NB4 (cell line): Measurements from ENCODE around the gene AXIN1.
"Not testable (repeated sequence)": the region's sequence is repeated elsewhere in the genome, so short reads cannot be mapped to it uniquely, and the experiment has no call there.

ENCODE experiments used
- DNase-seq: peaks from one replicate; pipeline ENCODE4 v3.0.0; 2010; ENCODE audit warnings: low read depth
- H3K4me3 ChIP-seq: one replicate; pipeline ENCODE4 v1.5.1; 2011; ENCODE audit warnings: mild to moderate bottlenecking, low read depth, low read length, moderate library complexity
- MAX ChIP-seq: IDR thresholded peaks from 2 replicates; pipeline ENCODE4 v1.6.1; 2011; ENCODE audit warnings: low read depth, low read length
- MYC ChIP-seq: IDR thresholded peaks from 2 replicates; pipeline ENCODE4 v1.6.1; 2011; ENCODE audit warnings: low read depth, low read length
- POLR2A ChIP-seq: IDR thresholded peaks from 2 replicates; pipeline ENCODE4 v1.6.1; 2011; ENCODE audit warnings: mild to moderate bottlenecking; ENCODE audit not compliant: insufficient read length; ENCODE audit errors: extremely low read depth
- TF ChIP-seq, protein P1 (sequence below): IDR thresholded peaks from one replicate; pipeline ENCODE4 v1.5.1; 2012; ENCODE audit warnings: low read depth, low read length

The AXIN1 gene

GRCh38 chr16:263182-263774 lies 89.2 kb downstream of the AXIN1 start:
- H3K4me3 ChIP-seq: no peak overlapping the region
- no peak for DNase-seq
- TF ChIP-seq, protein P1, sequence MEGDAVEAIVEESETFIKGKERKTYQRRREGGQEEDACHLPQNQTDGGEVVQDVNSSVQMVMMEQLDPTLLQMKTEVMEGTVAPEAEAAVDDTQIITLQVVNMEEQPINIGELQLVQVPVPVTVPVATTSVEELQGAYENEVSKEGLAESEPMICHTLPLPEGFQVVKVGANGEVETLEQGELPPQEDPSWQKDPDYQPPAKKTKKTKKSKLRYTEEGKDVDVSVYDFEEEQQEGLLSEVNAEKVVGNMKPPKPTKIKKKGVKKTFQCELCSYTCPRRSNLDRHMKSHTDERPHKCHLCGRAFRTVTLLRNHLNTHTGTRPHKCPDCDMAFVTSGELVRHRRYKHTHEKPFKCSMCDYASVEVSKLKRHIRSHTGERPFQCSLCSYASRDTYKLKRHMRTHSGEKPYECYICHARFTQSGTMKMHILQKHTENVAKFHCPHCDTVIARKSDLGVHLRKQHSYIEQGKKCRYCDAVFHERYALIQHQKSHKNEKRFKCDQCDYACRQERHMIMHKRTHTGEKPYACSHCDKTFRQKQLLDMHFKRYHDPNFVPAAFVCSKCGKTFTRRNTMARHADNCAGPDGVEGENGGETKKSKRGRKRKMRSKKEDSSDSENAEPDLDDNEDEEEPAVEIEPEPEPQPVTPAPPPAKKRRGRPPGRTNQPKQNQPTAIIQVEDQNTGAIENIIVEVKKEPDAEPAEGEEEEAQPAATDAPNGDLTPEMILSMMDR: no peak
- TF ChIP-seq MYC (no peak), POLR2A (no peak), MAX (no peak)

- TF ChIP-seq MAX (no peak), POLR2A (no peak), MYC (no peak)
- TF ChIP-seq, protein P1: no peak
- no peak for DNase-seq
- no peak overlapping the region for H3K4me3 ChIP-seq
These were observed 90.3 kb downstream of the AXIN1 start for GRCh38 chr16:262121-262745.

DNA sequence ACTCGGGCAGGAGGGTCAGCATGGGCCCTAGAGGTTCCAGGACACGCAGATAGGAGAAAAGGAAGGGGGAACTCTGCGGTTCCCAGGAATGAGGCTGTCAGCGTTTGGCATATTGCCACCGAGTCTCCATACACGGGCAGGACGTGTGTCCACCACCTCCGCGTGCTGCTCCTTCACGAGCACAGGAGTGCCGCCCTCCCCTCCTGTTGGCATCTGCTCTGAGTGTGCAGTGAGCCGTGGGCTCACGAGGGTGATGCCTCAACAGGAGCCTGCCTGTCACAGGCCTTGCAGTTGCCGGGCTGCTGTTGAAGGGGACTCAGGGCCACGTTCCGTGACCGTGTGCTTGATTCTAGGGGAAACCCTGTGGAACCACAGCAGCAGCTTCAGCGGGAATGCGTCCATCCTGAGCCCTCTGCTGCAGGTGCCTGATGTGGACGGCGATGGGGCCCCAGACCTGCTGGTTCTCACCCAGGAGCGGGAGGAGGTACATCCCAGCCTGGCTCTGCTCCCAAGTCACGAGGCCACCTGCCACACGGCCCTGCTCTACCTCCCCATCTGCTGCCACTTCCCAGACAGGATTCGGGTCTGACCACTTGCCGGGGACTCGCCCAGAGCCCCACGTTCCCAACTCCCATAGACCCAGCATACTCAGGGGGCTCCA lies 91.4 kb downstream of the AXIN1 start:
- no peak overlapping the region for H3K4me3 ChIP-seq
- no peak for TF ChIP-seq POLR2A
- TF ChIP-seq MAX: no peak
- TF ChIP-seq MYC: no peak
- TF ChIP-seq, protein P1: no peak
- no peak for DNase-seq

DNA sequence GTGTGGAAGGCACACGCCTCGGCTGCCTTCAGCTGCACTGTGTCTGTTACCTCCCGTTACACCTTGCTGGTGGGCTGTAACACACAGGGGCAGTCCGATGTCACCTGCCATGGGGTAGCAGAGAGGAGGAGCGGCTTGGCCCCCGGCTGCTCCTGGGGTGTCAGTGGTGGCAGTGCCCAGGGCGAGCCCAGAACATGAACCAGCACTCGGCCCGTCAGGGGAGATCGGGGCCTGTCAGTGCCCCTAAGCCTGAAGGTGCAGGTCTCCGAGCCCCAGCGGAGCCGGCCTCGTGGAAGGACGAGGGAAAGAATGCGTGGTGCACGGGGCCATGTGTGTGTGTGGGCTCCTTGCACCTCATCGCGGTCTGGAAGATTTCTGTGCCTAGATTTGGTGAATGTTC lies 92.2 kb downstream of the AXIN1 start:
- no peak overlapping the region for H3K4me3 ChIP-seq
- no peak for DNase-seq
- TF ChIP-seq MAX (no peak), MYC (no peak), POLR2A (no peak)

- DNase-seq: no peak
- TF ChIP-seq POLR2A: no peak
- TF ChIP-seq, protein P1: no peak
- no peak overlapping the region for H3K4me3 ChIP-seq
These were observed 92.7 kb downstream of the AXIN1 start for GRCh38 chr16:259814-260253.

- no peak for DNase-seq
- H3K4me3 ChIP-seq: no peak overlapping the region
- no peak for TF ChIP-seq POLR2A
- no peak for TF ChIP-seq MAX
- no peak for TF ChIP-seq MYC
- TF ChIP-seq, protein P1: no peak
These were observed 93.3 kb downstream of the AXIN1 start for GRCh38 chr16:259226-259625.

DNA sequence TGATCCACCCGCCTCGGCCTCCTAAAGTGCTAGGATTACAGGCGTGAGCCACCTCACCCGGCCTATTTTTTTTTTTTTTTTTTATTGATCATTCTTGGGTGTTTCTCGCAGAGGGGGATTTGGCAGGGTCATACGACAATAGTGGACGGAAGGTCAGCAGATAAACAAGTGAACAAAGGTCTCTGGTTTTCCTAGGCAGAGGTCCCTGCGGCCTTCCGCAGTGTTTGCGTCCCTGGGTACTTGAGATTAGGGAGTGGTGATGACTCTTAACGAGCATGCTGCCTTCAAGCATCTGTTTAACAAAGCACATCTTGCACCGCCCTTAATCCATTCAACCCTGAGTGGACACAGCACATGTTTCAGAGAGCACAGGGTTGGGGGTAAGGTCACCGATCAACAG lies 94.4 kb downstream of the AXIN1 start:
- not testable (repeated sequence) for DNase-seq, H3K4me3 ChIP-seq
